ENCODE measurements around the gene HADHB.
A peak's percentile ranks its signal among the peaks of the same experiment; 100 is the strongest.

Gene HADHB

DNA sequence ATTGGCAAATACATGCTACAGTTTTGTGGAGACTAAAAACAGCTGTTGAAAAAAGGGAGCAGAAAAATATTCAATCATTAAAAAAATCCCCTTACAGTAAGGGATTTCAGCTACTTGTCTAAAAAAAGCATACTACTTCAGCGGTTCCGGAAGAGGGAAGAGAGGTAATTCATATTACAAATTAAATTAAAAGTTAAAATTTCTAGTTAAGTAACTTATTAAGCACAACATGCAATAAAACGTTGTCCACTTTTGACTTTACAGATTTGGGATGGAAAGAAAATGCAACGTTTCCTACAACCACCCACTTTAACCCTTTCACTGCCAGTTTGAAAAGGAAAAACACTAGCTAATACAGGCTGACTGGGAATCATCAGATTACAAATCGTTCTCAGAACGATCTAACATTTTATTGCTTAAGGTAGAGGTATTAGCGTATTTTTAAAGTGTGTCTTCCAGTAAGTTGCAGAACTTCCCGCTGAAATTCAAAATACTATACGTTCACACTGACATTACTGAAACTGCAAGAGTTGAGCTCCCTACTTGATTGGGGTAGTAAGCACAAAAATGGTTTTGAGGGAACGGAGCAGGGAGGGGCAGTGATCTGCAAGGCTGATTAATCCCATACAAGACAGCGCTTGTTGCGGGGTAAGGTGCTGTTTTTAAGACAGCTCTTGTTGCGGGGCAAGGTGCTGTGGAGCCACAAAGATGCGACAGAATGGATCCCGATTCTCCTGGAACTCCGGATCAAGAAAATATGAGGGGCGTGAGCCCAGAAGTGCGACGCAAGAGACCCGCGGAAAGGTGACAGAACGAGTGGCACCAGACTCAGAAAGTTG lies 1.1 kb upstream of the HADHB start:
- Histone ChIP-seq H3K27ac (ENCODE audit: low read depth, low read length, poor library complexity, severe bottlenecking) (peak overlapping the region; percentile 79), H2AFZ (ENCODE audit: low read length) (no peak overlapping the region), H3K9me2 (ENCODE audit: low read depth, low read length) (no peaks in the 10 kb centered on the region), H3K36me3 (ENCODE audit: insufficient read depth, low read length) (peaks cover 1% of the 10 kb centered on the region; the same call in 1 of the 2 replicates), H3F3A (ENCODE audit: insufficient read depth, low read length) (no peaks in the 10 kb centered on the region), H3K27me3 (ENCODE audit: insufficient read depth, low read length) (no peaks in the 10 kb centered on the region), H4K20me1 (ENCODE audit: insufficient read depth, low read length) (no peaks in the 10 kb centered on the region), H3K4me2 (ENCODE audit: low read length) (peak overlapping the region; percentile 89), H3K9me3 (ENCODE audit: low read length) (no peaks in the 10 kb centered on the region), H3K4me1 (ENCODE audit: insufficient read depth, low read length, severe bottlenecking) (peaks cover 51% of the 10 kb centered on the region), H3K79me2 (ENCODE audit: insufficient read depth, low read length) (peaks cover 68% of the 10 kb centered on the region), H3K9ac (ENCODE audit: low read length) (peak overlapping the region; percentile 92), H3K4me3 (ENCODE audit: low read depth, low read length, poor library complexity, severe bottlenecking) (peak overlapping the region; percentile 87)
- TF ChIP-seq, protein P1, sequence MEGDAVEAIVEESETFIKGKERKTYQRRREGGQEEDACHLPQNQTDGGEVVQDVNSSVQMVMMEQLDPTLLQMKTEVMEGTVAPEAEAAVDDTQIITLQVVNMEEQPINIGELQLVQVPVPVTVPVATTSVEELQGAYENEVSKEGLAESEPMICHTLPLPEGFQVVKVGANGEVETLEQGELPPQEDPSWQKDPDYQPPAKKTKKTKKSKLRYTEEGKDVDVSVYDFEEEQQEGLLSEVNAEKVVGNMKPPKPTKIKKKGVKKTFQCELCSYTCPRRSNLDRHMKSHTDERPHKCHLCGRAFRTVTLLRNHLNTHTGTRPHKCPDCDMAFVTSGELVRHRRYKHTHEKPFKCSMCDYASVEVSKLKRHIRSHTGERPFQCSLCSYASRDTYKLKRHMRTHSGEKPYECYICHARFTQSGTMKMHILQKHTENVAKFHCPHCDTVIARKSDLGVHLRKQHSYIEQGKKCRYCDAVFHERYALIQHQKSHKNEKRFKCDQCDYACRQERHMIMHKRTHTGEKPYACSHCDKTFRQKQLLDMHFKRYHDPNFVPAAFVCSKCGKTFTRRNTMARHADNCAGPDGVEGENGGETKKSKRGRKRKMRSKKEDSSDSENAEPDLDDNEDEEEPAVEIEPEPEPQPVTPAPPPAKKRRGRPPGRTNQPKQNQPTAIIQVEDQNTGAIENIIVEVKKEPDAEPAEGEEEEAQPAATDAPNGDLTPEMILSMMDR (IDR thresholded peaks at IDR 0.05; ENCODE audit: low read length) = no peak
- no peak for TF ChIP-seq EZH2 (IDR thresholded peaks at IDR 0.05; ENCODE audit: borderline replicate concordance, low read length)

- H4K20me1 ChIP-seq (ENCODE audit: insufficient read depth, low read length) = no peaks in the 10 kb centered on the region
- H3K9me3 ChIP-seq (ENCODE audit: low read length) = no peaks in the 10 kb centered on the region
- H3K4me3 ChIP-seq (ENCODE audit: low read depth, low read length, poor library complexity, severe bottlenecking) = peak overlapping the region; percentile 87
- no peaks in the 10 kb centered on the region for H3K9me2 ChIP-seq (ENCODE audit: low read depth, low read length)
- H3F3A ChIP-seq (ENCODE audit: insufficient read depth, low read length) = no peaks in the 10 kb centered on the region
- TF ChIP-seq, protein P1 (IDR thresholded peaks at IDR 0.05; ENCODE audit: low read length) = no peak
- H3K36me3 ChIP-seq (ENCODE audit: insufficient read depth, low read length) = no peaks in the 10 kb centered on the region
- no peaks in the 10 kb centered on the region for H3K27me3 ChIP-seq (ENCODE audit: insufficient read depth, low read length)
- H3K79me2 ChIP-seq (ENCODE audit: insufficient read depth, low read length) = peaks cover 74% of the 10 kb centered on the region
- peak overlapping the region; percentile 89 for H3K4me2 ChIP-seq (ENCODE audit: low read length)
- H3K9ac ChIP-seq (ENCODE audit: low read length) = peak overlapping the region; percentile 92
- peak overlapping the region; percentile 79 for H3K27ac ChIP-seq (ENCODE audit: low read depth, low read length, poor library complexity, severe bottlenecking)
- H2AFZ ChIP-seq (ENCODE audit: low read length) = no peak overlapping the region
- H3K4me1 ChIP-seq (ENCODE audit: insufficient read depth, low read length, severe bottlenecking) = peaks cover 51% of the 10 kb centered on the region
These were observed 543 bp downstream of the HADHB start for GRCh38 chr2:26245231-26245732.

DNA sequence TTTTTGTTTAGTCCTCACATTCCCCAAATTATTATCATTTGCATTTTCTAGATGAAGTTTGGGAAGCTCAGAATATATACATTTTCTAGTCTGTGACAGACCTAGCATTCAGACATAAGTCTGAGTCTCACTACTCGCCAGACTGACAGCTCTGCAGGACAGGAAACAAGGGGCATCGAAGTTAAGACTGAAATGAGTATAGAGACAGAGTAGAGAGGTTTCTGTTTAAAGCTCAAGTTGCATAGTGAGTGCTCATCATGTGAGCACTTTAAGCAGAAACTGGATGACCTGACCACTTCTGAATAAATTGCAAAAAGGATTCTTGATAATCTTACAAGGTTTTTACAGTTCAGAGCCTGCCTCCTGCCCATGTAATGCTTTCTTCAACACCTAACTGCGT lies 1.1 kb downstream of the HADHB start:
- Histone ChIP-seq H3F3A (ENCODE audit: insufficient read depth, low read length) (no peaks in the 10 kb centered on the region), H3K9ac (ENCODE audit: low read length) (peak overlapping the region; percentile 92), H3K4me2 (ENCODE audit: low read length) (peak overlapping the region; percentile 89), H3K9me2 (ENCODE audit: low read depth, low read length) (no peaks in the 10 kb centered on the region), H3K79me2 (ENCODE audit: insufficient read depth, low read length) (peaks cover 72% of the 10 kb centered on the region), H3K27me3 (ENCODE audit: insufficient read depth, low read length) (no peaks in the 10 kb centered on the region), H3K27ac (ENCODE audit: low read depth, low read length, poor library complexity, severe bottlenecking) (peak overlapping the region; percentile 79), H4K20me1 (ENCODE audit: insufficient read depth, low read length) (no peaks in the 10 kb centered on the region), H3K36me3 (ENCODE audit: insufficient read depth, low read length) (no peaks in the 10 kb centered on the region), H3K9me3 (ENCODE audit: low read length) (no peaks in the 10 kb centered on the region), H3K4me1 (ENCODE audit: insufficient read depth, low read length, severe bottlenecking) (peaks cover 46% of the 10 kb centered on the region), H2AFZ (ENCODE audit: low read length) (no peak overlapping the region), H3K4me3 (ENCODE audit: low read depth, low read length, poor library complexity, severe bottlenecking) (peak overlapping the region; percentile 87)
- TF ChIP-seq, protein P1 (IDR thresholded peaks at IDR 0.05; ENCODE audit: low read length) = no peak
- no peak for TF ChIP-seq EZH2 (IDR thresholded peaks at IDR 0.05; ENCODE audit: borderline replicate concordance, low read length)

Measured in OCI-LY1 (cell line).